Left ventricle myocardium inferior (tissue), 1 donor: ENCODE data around the gene WNT6. TPM values are rescaled to one million over a fixed set of nuclear protein-coding genes. Genes with fewer than 3 reads are reported as not detected.

Experiments used
- DNase-seq: peaks from one replicate; pipeline ENCODE4 v3.0.0-alpha.2; 2020
- H3K27ac ChIP-seq: fragments of 200-600 bp; replicated peaks from 2 replicates; pipeline ENCODE4 v1.8.0; 2021
- H3K27me3 ChIP-seq: fragments of 200-600 bp; 2 replicates; pipeline ENCODE4 v1.8.0; 2021; ENCODE audit warnings: low read depth
- H3K36me3 ChIP-seq: fragments of 200-600 bp; 2 replicates; pipeline ENCODE4 v1.8.0; 2021
- H3K4me1 ChIP-seq: fragments of 200-600 bp; 2 replicates; pipeline ENCODE4 v1.8.0; 2021
- H3K4me3 ChIP-seq: fragments of 200-600 bp; 2 replicates; pipeline ENCODE4 v1.8.0; 2021; ENCODE audit warnings: mild to moderate bottlenecking, moderate library complexity
- H3K9me3 ChIP-seq: fragments of 200-600 bp; replicated peaks from 2 replicates; pipeline ENCODE4 v1.8.0; 2021
- intact Hi-C: fragments of 100-400 bp; cut with micrococcal nuclease; formaldehyde crosslinking; loops from one replicate; pipeline ENCODE4 v1.11.0; 2022
- total RNA-seq: library from RNA; stranded (reverse); fragmentation: NEBNext Ultra II Directional; extraction: Animal tissue kit (Norgen Biotek cat#: 25700); gene quantifications from one replicate; pipeline ENCODE4 v1.2.1, GENCODE V29; 2021
- TF ChIP-seq, protein P1 (sequence below): fragments of 200-600 bp; IDR thresholded peaks from 2 replicates; pipeline ENCODE4 v1.8.0; 2021; ENCODE audit warnings: antibody characterized with exemption, mild to moderate bottlenecking, borderline replicate concordance
- donor health status: DM: no; HTN: yes; CAD: no; lungs with severe emphysema.

The WNT6 gene
- total RNA-seq, 1 donor from 2014 or later, result 1.0 TPM

DNA sequence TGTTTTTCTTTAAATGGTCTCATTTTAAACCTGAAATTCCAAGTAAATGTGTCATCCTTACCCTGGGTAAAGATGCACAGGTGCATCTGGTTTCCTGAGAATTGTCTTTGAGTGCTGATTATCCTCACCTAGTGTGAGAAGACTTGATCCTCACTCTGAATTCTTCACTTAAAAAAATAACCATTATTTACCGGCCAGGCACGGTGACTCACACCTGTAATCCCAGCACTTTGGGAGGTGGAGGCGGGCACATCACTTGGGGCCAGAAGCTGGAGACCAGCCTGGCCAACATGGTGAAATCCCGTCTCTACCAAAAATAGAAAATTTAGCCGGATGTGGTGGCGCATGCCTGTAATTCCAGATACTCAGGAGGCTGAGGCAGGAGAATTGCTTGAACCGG lies 9.9 kb upstream of the WNT6 start:
- intact Hi-C loops, result no loop called here
- Histone ChIP-seq H3K4me1 (peaks cover 5% of the 10 kb centered on the region), H3K9me3 (no peaks in the 10 kb centered on the region), H3K27ac (no peak overlapping the region), H3K36me3 (no peaks in the 10 kb centered on the region), H3K4me3 (no peak overlapping the region), H3K27me3 (peaks cover 73% of the 10 kb centered on the region)
- no peak for DNase-seq
- TF ChIP-seq, protein P1, sequence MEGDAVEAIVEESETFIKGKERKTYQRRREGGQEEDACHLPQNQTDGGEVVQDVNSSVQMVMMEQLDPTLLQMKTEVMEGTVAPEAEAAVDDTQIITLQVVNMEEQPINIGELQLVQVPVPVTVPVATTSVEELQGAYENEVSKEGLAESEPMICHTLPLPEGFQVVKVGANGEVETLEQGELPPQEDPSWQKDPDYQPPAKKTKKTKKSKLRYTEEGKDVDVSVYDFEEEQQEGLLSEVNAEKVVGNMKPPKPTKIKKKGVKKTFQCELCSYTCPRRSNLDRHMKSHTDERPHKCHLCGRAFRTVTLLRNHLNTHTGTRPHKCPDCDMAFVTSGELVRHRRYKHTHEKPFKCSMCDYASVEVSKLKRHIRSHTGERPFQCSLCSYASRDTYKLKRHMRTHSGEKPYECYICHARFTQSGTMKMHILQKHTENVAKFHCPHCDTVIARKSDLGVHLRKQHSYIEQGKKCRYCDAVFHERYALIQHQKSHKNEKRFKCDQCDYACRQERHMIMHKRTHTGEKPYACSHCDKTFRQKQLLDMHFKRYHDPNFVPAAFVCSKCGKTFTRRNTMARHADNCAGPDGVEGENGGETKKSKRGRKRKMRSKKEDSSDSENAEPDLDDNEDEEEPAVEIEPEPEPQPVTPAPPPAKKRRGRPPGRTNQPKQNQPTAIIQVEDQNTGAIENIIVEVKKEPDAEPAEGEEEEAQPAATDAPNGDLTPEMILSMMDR, result no peak

DNA sequence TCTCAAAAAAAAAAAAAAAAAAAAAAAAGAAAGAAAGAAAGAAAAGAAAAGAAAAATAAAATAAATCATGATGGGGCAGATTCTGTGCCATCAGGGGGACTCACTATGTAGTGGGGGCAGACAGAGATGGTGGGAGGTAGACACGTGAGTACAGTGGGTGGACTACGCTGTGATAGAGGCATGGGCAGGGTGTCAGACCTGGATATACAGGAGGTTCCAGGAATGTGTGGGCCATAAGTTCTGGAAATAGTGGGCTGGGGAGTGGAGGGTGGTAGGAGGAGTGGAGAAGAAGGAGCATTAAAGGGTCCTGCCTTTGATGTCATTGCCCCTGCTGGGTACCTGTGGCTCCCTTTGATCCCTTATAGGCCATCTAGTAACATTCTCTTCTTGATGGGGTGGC lies 8.8 kb upstream of the WNT6 start:
- no peaks in the 10 kb centered on the region for H3K36me3 ChIP-seq
- TF ChIP-seq, protein P1, result no peak
- H3K27me3 ChIP-seq, result peaks cover 84% of the 10 kb centered on the region
- no peak overlapping the region for H3K4me3 ChIP-seq
- no peaks in the 10 kb centered on the region for H3K9me3 ChIP-seq
- no peak overlapping the region for H3K27ac ChIP-seq
- intact Hi-C loops, result no loop called here
- H3K4me1 ChIP-seq, result peaks cover 5% of the 10 kb centered on the region
- no peak for DNase-seq

DNA sequence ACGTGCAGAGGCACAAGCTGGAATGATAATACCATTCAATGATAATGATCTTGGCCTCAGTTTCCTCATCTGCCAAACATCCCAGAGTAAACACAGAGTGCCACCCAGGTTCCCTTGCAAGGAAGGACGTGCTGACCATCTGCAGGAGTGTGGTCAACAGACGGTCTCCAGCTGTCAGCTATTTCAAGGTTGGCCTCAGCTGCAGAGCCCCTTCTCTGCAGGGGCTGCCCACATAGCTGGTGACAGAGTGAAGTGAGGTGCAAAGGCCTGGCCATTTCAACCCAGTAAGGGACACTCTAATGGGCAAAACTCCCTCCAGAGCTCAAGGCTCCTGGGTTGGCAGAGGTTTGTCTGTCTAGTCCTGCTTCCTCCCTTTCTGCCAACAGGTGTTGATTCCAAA lies 8.3 kb upstream of the WNT6 start:
- DNase-seq, result no peak
- no peaks in the 10 kb centered on the region for H3K9me3 ChIP-seq
- H3K36me3 ChIP-seq, result no peaks in the 10 kb centered on the region
- H3K4me1 ChIP-seq, result peaks cover 5% of the 10 kb centered on the region
- peaks cover 89% of the 10 kb centered on the region for H3K27me3 ChIP-seq
- H3K4me3 ChIP-seq, result no peak overlapping the region
- H3K27ac ChIP-seq, result no peak overlapping the region
- TF ChIP-seq, protein P1, result no peak
- intact Hi-C loops, result no loop called here

DNA sequence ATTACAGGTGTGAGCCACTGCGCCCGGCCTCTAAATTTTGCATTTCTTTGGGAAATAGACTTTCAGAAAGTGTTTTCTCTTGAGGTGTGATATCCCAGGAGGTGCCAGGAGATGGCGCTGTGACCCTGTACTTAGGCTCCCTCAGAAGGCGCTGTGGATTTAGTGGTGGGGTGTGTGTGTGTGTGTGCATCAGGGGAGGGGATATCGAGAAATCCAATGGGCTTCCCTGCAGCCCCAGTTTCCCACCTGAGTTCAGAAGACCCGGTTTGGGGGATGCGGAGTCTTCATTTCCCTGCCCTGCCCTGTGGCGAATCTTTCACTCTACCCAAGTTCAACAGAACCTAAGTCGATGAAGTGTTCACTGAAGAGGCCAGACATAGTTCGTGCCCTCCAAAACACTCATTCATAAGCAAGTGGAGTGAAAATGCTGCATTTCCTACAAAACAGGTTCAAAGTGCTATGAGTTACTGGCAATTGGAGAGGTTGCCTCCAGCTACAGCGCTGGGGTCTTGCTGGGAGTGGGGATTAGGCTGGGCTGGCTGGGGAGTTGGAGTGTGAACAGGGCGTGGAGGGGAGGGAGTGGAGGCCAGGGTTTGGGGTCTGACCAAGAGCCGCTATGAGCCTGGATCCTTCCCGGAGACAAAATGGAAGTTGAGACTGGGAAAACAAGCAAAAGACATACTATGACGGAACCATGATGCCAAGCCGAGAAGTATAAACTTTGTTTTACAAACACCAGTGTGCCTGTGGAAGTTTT lies 6.5 kb upstream of the WNT6 start:
- DNase-seq, result peak; percentile 50
- Histone ChIP-seq H3K36me3 (no peaks in the 10 kb centered on the region), H3K27ac (no peak overlapping the region), H3K27me3 (peaks cover 98% of the 10 kb centered on the region), H3K4me1 (peaks cover 7% of the 10 kb centered on the region), H3K4me3 (no peak overlapping the region), H3K9me3 (no peaks in the 10 kb centered on the region)
- TF ChIP-seq, protein P1, result peak; percentile 75
- intact Hi-C loops, result no loop called here

DNA sequence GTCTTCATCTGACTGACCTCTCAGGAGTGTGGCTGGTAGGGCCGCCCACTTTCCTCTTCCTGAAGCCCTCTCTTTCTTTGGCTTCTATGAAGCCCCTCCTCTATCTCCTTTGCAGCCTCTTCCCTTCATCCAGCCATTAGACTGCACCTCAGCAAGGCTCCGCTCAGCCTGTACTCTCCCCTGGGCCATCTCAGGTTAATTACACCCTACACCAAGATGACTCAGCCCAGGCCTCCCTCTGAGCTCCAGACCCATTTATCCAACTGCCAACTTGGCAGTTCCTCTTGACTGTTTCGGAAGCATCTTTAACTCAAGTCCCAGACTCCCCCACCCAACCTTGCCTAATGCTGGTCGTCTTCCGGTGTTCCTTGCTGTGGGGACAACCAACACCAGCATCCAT lies 5.8 kb upstream of the WNT6 start:
- Histone ChIP-seq H3K27me3 (peaks cover 98% of the 10 kb centered on the region), H3K4me3 (no peak overlapping the region), H3K4me1 (peaks cover 8% of the 10 kb centered on the region), H3K36me3 (no peaks in the 10 kb centered on the region), H3K27ac (no peak overlapping the region), H3K9me3 (no peaks in the 10 kb centered on the region)
- DNase-seq, result no peak
- TF ChIP-seq, protein P1, result no peak
- intact Hi-C loops, result no loop called here
